K562 (cell line): ENCODE measurements around the gene RXFP3. TPM values are rescaled to one million over a fixed set of nuclear protein-coding genes. Genes with fewer than 3 reads are reported as not detected.

Experiments used
- ATAC-seq: fragments of 200-7000 bp; cut with Tn5 transposase; 3 replicates; pipeline ENCODE4 v1.9.1; 2020; ENCODE audit warnings: moderate library complexity
- BruUV-seq: library from RNA; stranded (reverse); fragments of 400-500 nt; replicated peaks from 2 replicates; lab custom pipeline; 2021; lab: Mats Ljungman, UMichigan
- CTCF ChIA-PET: fragments of 300-600 bp; formaldehyde crosslinking; extraction: SDS; loops from one replicate; lab custom pipeline; 2021; ENCODE audit warnings: low intra/inter-chr PET ratio; lab: Yijun Ruan, JAX
- POLR2A ChIA-PET: fragments of 300-600, 350-650 bp; sonication (Branson Sonifier 250); formaldehyde crosslinking; extraction: SDS; loops from one replicate; lab custom pipeline; 2021; ENCODE audit warnings: antibody characterized with exemption, inconsistent platforms; lab: Yijun Ruan, JAX
- DNase-seq, 4 experiments: peaks; one replicate each; pipeline versions ENCODE4 v3.0.0 to v3.0.0-alpha.2; 2011 to 2018; ENCODE audit warnings: low spot score in 3 of 4, mixed read lengths in 3 of 4; ENCODE audit errors: extremely low read depth in 1 of 4
- FAIRE-seq: peaks from 2 replicates; lab custom pipeline; 2011; peaks lifted over from hg19 to GRCh38; lab: Jason Lieb, UNC
- H2AFZ ChIP-seq: 2 replicates; pipeline ENCODE4 v1.6.0; 2011; ENCODE audit warnings: low read depth, low read length, control low read depth, inconsistent platforms
- H3K27ac ChIP-seq: fragments of 200-600 bp; 3 replicates; pipeline ENCODE4 v1.8.0; 2011; ENCODE audit warnings: low read depth, mild to moderate bottlenecking, control low read depth, inconsistent platforms, low read length, moderate library complexity, mixed read lengths; ENCODE audit errors: extremely low read depth
- H3K27me3 ChIP-seq, 2 experiments: fragments of 300-600 bp in 1 of 2; 2 replicates in 1 of 2; 3 replicates in 1 of 2; pipeline versions ENCODE4 v1.6.0 to v1.8.0; 2011; ENCODE audit warnings: inconsistent platforms in 2 of 2, low read length in 2 of 2, mild to moderate bottlenecking in 1 of 2, mixed read lengths in 1 of 2, moderate library complexity in 1 of 2; ENCODE audit not compliant: control insufficient read depth in 2 of 2, insufficient read depth in 2 of 2
- H3K36me3 ChIP-seq: fragments of 300-600 bp; 3 replicates; pipeline ENCODE4 v1.8.0; 2011; ENCODE audit warnings: mild to moderate bottlenecking, low read length, inconsistent platforms; ENCODE audit not compliant: control insufficient read depth, insufficient read depth
- H3K4me1 ChIP-seq, 2 experiments: fragments of 200-600 bp in 1 of 2; replicated peaks in 1 of 2; 2 replicates in 1 of 2; 3 replicates in 1 of 2; pipeline versions ENCODE4 v1.5.1 to v1.8.0; 2011; ENCODE audit warnings: inconsistent platforms in 2 of 2, low read length in 2 of 2, mild to moderate bottlenecking in 1 of 2, mixed read lengths in 1 of 2, moderate library complexity in 1 of 2; ENCODE audit not compliant: control insufficient read depth in 2 of 2, insufficient read depth in 2 of 2
- H3K4me2 ChIP-seq: 2 replicates; pipeline ENCODE4 v1.6.1; 2011; ENCODE audit warnings: low read length, control low read depth, inconsistent platforms, mixed read lengths; ENCODE audit not compliant: insufficient read depth
- H3K4me3 ChIP-seq: fragments of 200-600 bp; sonication (generic), shearing (Covaris generic); 2 replicates; pipeline ENCODE4 v1.5.1; 2016; ENCODE audit warnings: control low read depth, inconsistent platforms
- H3K79me2 ChIP-seq: fragments of 200-600 bp; 3 replicates; pipeline ENCODE4 v1.8.0; 2011; ENCODE audit warnings: low read length, inconsistent platforms; ENCODE audit not compliant: control insufficient read depth, insufficient read depth
- H3K9ac ChIP-seq, 2 experiments: 2 replicates each; pipeline versions ENCODE4 v1.6.0 to v1.6.1; 2011; ENCODE audit warnings: low read depth in 2 of 2, low read length in 2 of 2, control low read depth in 1 of 2, inconsistent platforms in 1 of 2, mild to moderate bottlenecking in 1 of 2, mixed read lengths in 1 of 2; ENCODE audit not compliant: insufficient read depth in 1 of 2
- H3K9me1 ChIP-seq: one replicate; pipeline ENCODE4 v1.6.0; 2011; ENCODE audit warnings: inconsistent platforms, mild to moderate bottlenecking, low read length, moderate library complexity; ENCODE audit not compliant: control insufficient read depth, insufficient read depth
- H3K9me3 ChIP-seq: replicated peaks from 2 replicates; pipeline ENCODE4 v1.5.1; 2011; ENCODE audit warnings: low read depth, low read length, inconsistent platforms; ENCODE audit not compliant: control insufficient read depth, insufficient read depth
- H4K20me1 ChIP-seq: replicated peaks from 2 replicates; pipeline ENCODE4 v1.6.1; 2011; ENCODE audit warnings: low read length, inconsistent platforms, mixed read lengths; ENCODE audit not compliant: control insufficient read depth, insufficient read depth
- ATF6 ChIP-seq: sonication (generic); formaldehyde crosslinking; IDR thresholded peaks from 2 replicates; pipeline ENCODE4 v1.4.0; 2020; ENCODE audit warnings: mild to moderate bottlenecking, missing genetic modification reagents
- CBX3 ChIP-seq, 2 experiments: IDR thresholded peaks; 1 replicate in 1 of 2; 2 replicates in 1 of 2; pipeline ENCODE4 v1.6.1; 2012; ENCODE audit warnings: inconsistent platforms in 2 of 2, low read length in 2 of 2, borderline replicate concordance in 1 of 2, control low read depth in 1 of 2
- EHMT2 ChIP-seq: fragments of 450-650 bp; IDR thresholded peaks from 2 replicates; pipeline ENCODE4 v1.6.1; 2018; ENCODE audit warnings: antibody characterized with exemption
- EZH2 ChIP-seq: IDR thresholded peaks from 2 replicates; pipeline ENCODE4 v1.6.1; 2012; ENCODE audit warnings: low read depth, mild to moderate bottlenecking, inconsistent platforms, low read length, borderline replicate concordance
- MIER1 ChIP-seq: fragments of 450-650 bp; IDR thresholded peaks from 2 replicates; pipeline ENCODE4 v1.6.1; 2016; ENCODE audit warnings: antibody characterized with exemption, mild to moderate bottlenecking, low read depth
- NRF1 ChIP-seq, 2 experiments: fragments of 450-650 bp; IDR thresholded peaks in 1 of 2; conservative IDR thresholded peaks in 1 of 2; 2 replicates each; pipeline ENCODE4 v1.6.1; 2014; ENCODE audit warnings: mild to moderate bottlenecking in 2 of 2
- SAFB ChIP-seq: fragments of 200-400 bp; formaldehyde crosslinking; IDR thresholded peaks from 2 replicates; pipeline ENCODE4 v1.6.1; 2017; ENCODE audit warnings: low read depth, low read length, borderline replicate concordance
- WGBS: fragments of 100-300 bp; shearing (Covaris generic); methylation state at CpG from one replicate; pipeline ENCODE4 v1.1.6; 2016; ENCODE audit warnings: low coverage, mixed read lengths; ENCODE audit not compliant: insufficient coverage; ENCODE audit errors: missing lambda C conversion rate; 5-methylcytosine and 5-hydroxymethylcytosine counted together
- in situ Hi-C: fragments of 300-500 bp; cut with MboI; formaldehyde crosslinking; loops from 4 replicates; pipeline ENCODE4 v1.15.0; 2018; ENCODE audit warnings: inconsistent platforms, mixed read lengths
- intact Hi-C: fragments of 100-400 bp; cut with micrococcal nuclease; formaldehyde crosslinking; loops from 2 replicates; pipeline ENCODE4 v1.14.2; 2022
- polyA plus RNA-seq, 8 experiments: library from polyadenylated mRNA; depleted of rRNA in 4 of 8; stranded (reverse) in 5 of 8; unstranded in 3 of 8; fragments of >200 nt; fragmentation: Nextera tagmentation in 2 of 8; fragmentation: Illumina TruSeq in 1 of 8; extraction: Ambion mirVana in 2 of 8; extraction: Trizol in 1 of 8; gene quantifications; 2 replicates each; pipeline versions ENCODE4 v1.2.1 to v1.2.3, GENCODE V29; 2011 to 2014; ENCODE audit warnings: inconsistent platforms in 1 of 8, missing spikeins in 1 of 8
- total RNA-seq, 7 experiments: library from RNA; depleted of rRNA in 6 of 7; stranded (reverse); fragments of >200 nt in 6 of 7; fragmentation: Illumina TruSeq in 2 of 7; extraction: Trizol in 2 of 7; gene quantifications; 2 replicates each; pipeline versions ENCODE4 v1.2.1 to v1.2.3, GENCODE V29; 2011 to 2021; ENCODE audit warnings: low replicate concordance in 1 of 7
- TF ChIP-seq, protein P1 (sequence below): sonication (generic); formaldehyde crosslinking; IDR thresholded peaks from 2 replicates; pipeline ENCODE4 v1.8.0; 2022; ENCODE audit warnings: missing genetic modification reagents, mild to moderate bottlenecking, moderate library complexity, borderline replicate concordance
- TF ChIP-seq, protein P2 (sequence below), 2 experiments: fragments of 450-650 bp; formaldehyde crosslinking in 1 of 2; IDR thresholded peaks; 2 replicates each; pipeline versions ENCODE4 v1.4.0 to v1.6.1; 2014 to 2020; ENCODE audit warnings: mild to moderate bottlenecking in 2 of 2, borderline replicate concordance in 1 of 2, low read depth in 1 of 2

RXFP3 gene
- total and polyA plus RNA-seq, 9 of the 15 experiments (the other 6 are each of a cell fraction or from before 2014, with no cell fraction given): not detected

DNA sequence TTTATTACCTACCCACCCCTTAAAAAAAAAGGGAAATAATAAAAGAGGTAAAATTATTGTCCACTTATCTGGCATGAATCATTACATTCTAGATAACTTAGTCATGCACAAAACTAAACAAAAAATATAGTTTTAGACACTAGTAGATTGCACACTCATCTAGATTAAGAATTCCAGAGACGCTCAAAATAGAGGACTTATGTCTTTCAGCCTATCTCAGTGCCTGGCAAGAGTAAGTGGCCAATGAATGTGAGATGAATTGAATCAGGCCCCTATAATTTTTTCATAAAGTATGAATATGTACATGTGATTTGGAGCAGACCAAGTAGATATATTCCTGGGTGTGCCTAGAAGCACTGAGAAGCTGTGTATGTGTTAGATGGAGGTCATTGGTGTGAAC is 2.0 kb upstream of the RXFP3 start (continued):
- TF ChIP-seq CBX3 (IDR thresholded peaks at IDR 0.05; ENCODE audit: borderline replicate concordance in 1 of 2, low read length in 2 of 2): no peak

DNA sequence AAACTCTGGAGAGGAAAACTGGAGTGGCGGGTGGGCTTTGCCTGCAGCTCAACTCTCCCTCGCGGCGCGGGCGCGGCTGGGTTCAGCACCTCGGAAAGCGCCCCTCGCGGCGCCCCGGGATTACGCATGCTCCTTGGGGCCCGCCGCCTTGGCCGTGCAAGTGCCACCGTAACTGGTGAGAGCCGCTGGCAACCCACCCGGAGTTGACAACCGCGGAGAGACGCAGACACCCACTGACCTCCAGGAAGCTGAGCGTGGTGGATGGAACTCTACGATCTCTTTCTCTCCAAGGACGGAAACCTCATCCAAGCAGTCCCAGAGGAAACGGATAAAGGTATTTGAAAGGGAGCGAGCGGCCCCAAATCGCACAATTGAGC is 194 bp upstream of the RXFP3 start:
- no TSS peak for BruUV-seq
- CTCF ChIA-PET: interaction anchor here (3.3 kb wide), 1 partner anchor 500 kb away, joined by 20 read pairs; no protein-coding TSS in a partner anchor
- no peaks in the 10 kb centered on the region for H3K36me3 ChIP-seq
- peak; percentile 93 for ATAC-seq
- H3K79me2 ChIP-seq: no peaks in the 10 kb centered on the region
- intact Hi-C loops (no loop called here), in situ Hi-C loops (no loop called here)
- H3K27me3 ChIP-seq: peaks cover 14 to 32% of the 10 kb centered on the region in 2 experiments
- H3K4me1 ChIP-seq: peaks cover 0 to 18% of the 10 kb centered on the region in 2 experiments; a peak in 2 of 5 replicates
- no peaks in the 10 kb centered on the region for H3K9me1 ChIP-seq
- no peak for FAIRE-seq
- H3K4me3 ChIP-seq: no peak overlapping the region
- no peaks in the 10 kb centered on the region for H4K20me1 ChIP-seq
- no peaks in the 10 kb centered on the region for H3K9me3 ChIP-seq
- no peak overlapping the region for H3K27ac ChIP-seq
- 6% methylated on average over 29 of the region's 30 CpGs for WGBS
- H3K9ac ChIP-seq: no peak overlapping the region
- H3K4me2 ChIP-seq: no peak overlapping the region
- POLR2A ChIA-PET: no interaction called here
- H2AFZ ChIP-seq: no peak overlapping the region
- DNase-seq: peak; percentile 34 to 48 (median 46)
- peak; percentile 88 for TF ChIP-seq EHMT2
- TF ChIP-seq MIER1: peak; percentile 90
- TF ChIP-seq, protein P1, sequence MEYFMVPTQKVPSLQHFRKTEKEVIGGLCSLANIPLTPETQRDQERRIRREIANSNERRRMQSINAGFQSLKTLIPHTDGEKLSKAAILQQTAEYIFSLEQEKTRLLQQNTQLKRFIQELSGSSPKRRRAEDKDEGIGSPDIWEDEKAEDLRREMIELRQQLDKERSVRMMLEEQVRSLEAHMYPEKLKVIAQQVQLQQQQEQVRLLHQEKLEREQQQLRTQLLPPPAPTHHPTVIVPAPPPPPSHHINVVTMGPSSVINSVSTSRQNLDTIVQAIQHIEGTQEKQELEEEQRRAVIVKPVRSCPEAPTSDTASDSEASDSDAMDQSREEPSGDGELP (CRISPR knock-in tag): peak; percentile 15; the same call in 1 of the 2 replicates
- TF ChIP-seq EZH2: no peak
- TF ChIP-seq NRF1 (conservative IDR thresholded peaks at IDR 0.05 in 1 of 2, IDR thresholded peaks at IDR 0.05 in 1 of 2): peak; percentile 63 to 73
- TF ChIP-seq ATF6: no peak
- TF ChIP-seq, protein P2, sequence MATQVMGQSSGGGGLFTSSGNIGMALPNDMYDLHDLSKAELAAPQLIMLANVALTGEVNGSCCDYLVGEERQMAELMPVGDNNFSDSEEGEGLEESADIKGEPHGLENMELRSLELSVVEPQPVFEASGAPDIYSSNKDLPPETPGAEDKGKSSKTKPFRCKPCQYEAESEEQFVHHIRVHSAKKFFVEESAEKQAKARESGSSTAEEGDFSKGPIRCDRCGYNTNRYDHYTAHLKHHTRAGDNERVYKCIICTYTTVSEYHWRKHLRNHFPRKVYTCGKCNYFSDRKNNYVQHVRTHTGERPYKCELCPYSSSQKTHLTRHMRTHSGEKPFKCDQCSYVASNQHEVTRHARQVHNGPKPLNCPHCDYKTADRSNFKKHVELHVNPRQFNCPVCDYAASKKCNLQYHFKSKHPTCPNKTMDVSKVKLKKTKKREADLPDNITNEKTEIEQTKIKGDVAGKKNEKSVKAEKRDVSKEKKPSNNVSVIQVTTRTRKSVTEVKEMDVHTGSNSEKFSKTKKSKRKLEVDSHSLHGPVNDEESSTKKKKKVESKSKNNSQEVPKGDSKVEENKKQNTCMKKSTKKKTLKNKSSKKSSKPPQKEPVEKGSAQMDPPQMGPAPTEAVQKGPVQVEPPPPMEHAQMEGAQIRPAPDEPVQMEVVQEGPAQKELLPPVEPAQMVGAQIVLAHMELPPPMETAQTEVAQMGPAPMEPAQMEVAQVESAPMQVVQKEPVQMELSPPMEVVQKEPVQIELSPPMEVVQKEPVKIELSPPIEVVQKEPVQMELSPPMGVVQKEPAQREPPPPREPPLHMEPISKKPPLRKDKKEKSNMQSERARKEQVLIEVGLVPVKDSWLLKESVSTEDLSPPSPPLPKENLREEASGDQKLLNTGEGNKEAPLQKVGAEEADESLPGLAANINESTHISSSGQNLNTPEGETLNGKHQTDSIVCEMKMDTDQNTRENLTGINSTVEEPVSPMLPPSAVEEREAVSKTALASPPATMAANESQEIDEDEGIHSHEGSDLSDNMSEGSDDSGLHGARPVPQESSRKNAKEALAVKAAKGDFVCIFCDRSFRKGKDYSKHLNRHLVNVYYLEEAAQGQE (IDR thresholded peaks at IDR 0.05; ENCODE audit: borderline replicate concordance): peak; percentile 98
- TF ChIP-seq, protein P2 (CRISPR knock-in tag; IDR thresholded peaks at IDR 0.05; ENCODE audit: low read depth): peak; percentile 92
- TF ChIP-seq SAFB: no peak
